Ishikawa (cell line): ENCODE data around the gene PNMA5.

ENCODE experiments used
- CEBPB ChIP-seq: IDR thresholded peaks from 2 replicates; pipeline ENCODE4 v1.6.1; 2012
- CREB1 ChIP-seq: IDR thresholded peaks from 2 replicates; pipeline ENCODE4 v1.6.1; 2012; ENCODE audit warnings: low read depth
- EGR1 ChIP-seq: IDR thresholded peaks from 2 replicates; pipeline ENCODE4 v1.6.1; 2012
- EP300 ChIP-seq: IDR thresholded peaks from 2 replicates; pipeline ENCODE4 v1.6.1; 2012; ENCODE audit warnings: borderline replicate concordance
- FOXM1 ChIP-seq: IDR thresholded peaks from 2 replicates; pipeline ENCODE4 v1.6.1; 2012; ENCODE audit warnings: low read depth, borderline replicate concordance
- NFIC ChIP-seq: IDR thresholded peaks from 2 replicates; pipeline ENCODE4 v1.6.1; 2012
- RAD21 ChIP-seq: IDR thresholded peaks from 2 replicates; pipeline ENCODE4 v1.6.1; 2012; ENCODE audit warnings: low read depth
- REST ChIP-seq: IDR thresholded peaks from 2 replicates; pipeline ENCODE4 v1.6.1; 2012; ENCODE audit warnings: low read depth, mild to moderate bottlenecking
- TAF1 ChIP-seq: IDR thresholded peaks from 2 replicates; pipeline ENCODE4 v1.6.1; 2012; ENCODE audit warnings: low read depth, mild to moderate bottlenecking
- TCF12 ChIP-seq: IDR thresholded peaks from 2 replicates; pipeline ENCODE4 v1.6.1; 2012; ENCODE audit warnings: low read depth
- TEAD4 ChIP-seq: IDR thresholded peaks from 2 replicates; pipeline ENCODE4 v1.6.1; 2012
- YY1 ChIP-seq: IDR thresholded peaks from 2 replicates; pipeline ENCODE4 v1.6.1; 2012; ENCODE audit warnings: low read depth
- ZBTB7A ChIP-seq: IDR thresholded peaks from 2 replicates; pipeline ENCODE4 v1.6.1; 2012; ENCODE audit warnings: low read depth
- TF ChIP-seq, protein P1 (sequence below): IDR thresholded peaks from 2 replicates; pipeline ENCODE4 v1.6.1; 2012
- TF ChIP-seq, protein P2 (sequence below): IDR thresholded peaks from 2 replicates; pipeline ENCODE4 v1.6.1; 2012

PNMA5 gene

GRCh38 chrX:152993933-152994332 is at the start of gene PNMA5:
TSS of gene PNMA5 (minus strand) at chrX:152994116. CDS start at chrX:152991598, 2,518 bp downstream.
- no peak for TF ChIP-seq ZBTB7A
- no peak for TF ChIP-seq NFIC
- TF ChIP-seq CREB1, result no peak
- TF ChIP-seq, protein P1, sequence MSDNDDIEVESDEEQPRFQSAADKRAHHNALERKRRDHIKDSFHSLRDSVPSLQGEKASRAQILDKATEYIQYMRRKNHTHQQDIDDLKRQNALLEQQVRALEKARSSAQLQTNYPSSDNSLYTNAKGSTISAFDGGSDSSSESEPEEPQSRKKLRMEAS, result no peak
- no peak for TF ChIP-seq FOXM1

GRCh38 chrX:153032397-153033118 is 38.6 kb upstream of the PNMA5 start:
- TF ChIP-seq EGR1 (no peak), ZBTB7A (no peak), CREB1 (no peak), CEBPB (no peak), FOXM1 (no peak), REST (no peak), EP300 (no peak), TAF1 (no peak), NFIC (no peak), RAD21 (peak; percentile 92), YY1 (no peak)
- TF ChIP-seq, protein P1, result 0 out of 2 replicates have a peak, but pooled peaks have one; percentile 31

DNA sequence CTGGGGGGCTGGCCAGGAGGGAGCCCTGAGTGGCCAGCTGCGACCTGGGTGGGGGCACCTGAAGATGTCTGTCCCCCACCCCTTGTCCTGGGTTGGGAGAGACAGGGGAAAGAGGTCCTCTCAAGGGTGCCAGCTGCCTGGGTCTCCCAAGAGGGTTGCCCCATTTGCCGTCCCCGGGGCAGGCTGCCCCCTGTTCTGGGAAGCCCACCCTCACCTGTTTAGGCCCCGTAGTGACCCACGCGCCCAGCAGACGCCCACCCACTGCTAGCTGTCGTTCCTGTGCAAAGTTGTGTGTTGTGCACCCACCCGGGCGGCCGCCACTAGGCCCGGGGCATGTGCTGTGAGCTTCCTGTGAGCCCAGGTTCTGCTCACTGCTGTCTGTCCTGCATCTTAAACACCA is 36.9 kb upstream of the PNMA5 start:
- TF ChIP-seq REST (no peak), TAF1 (no peak), TEAD4 (no peak), FOXM1 (no peak), EP300 (no peak), RAD21 (no peak), NFIC (no peak), YY1 (no peak), TCF12 (no peak), CEBPB (no peak), ZBTB7A (no peak)
- TF ChIP-seq, protein P2, sequence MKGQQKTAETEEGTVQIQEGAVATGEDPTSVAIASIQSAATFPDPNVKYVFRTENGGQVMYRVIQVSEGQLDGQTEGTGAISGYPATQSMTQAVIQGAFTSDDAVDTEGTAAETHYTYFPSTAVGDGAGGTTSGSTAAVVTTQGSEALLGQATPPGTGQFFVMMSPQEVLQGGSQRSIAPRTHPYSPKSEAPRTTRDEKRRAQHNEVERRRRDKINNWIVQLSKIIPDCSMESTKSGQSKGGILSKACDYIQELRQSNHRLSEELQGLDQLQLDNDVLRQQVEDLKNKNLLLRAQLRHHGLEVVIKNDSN, result no peak

DNA sequence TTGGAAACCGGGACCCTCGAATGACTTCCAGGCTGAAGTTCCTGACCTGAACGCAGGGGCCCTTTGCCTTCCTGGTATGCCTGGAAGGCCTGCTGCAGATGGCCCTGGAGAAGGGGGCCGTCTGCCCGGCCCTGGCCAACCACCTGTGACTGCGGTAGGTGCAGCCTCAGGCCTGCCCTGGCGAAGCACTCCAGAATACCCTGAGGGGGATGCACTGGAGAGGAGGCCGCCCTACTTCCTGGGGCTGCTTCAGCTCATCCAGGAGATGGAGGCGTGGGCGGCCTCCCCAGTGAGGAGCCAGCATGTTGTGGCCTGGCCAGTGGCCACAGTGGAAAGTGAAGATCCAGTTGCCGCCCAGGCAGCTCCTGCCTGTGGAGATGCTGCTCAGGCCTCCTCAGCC is 36.0 kb upstream of the PNMA5 start:
- TF ChIP-seq YY1 (no peak), CREB1 (no peak), FOXM1 (no peak), REST (no peak)
- TF ChIP-seq, protein P1, result no peak

GRCh38 chrX:153029162-153029561 is 35.2 kb upstream of the PNMA5 start:
- TF ChIP-seq TAF1 (no peak), TEAD4 (no peak), ZBTB7A (no peak), CREB1 (no peak), EGR1 (no peak), YY1 (no peak), FOXM1 (no peak), REST (no peak), EP300 (no peak), NFIC (no peak), CEBPB (no peak), TCF12 (no peak), RAD21 (no peak)
- TF ChIP-seq, protein P2, result no peak
- TF ChIP-seq, protein P1, result no peak
